Spleen (tissue), 11 donors: ENCODE results near the gene CEP41. TPM values are rescaled to one million over a fixed set of nuclear protein-coding genes. Genes with fewer than 3 reads are reported as not detected.

Experiments used
- DNase-seq: peaks from one replicate; pipeline ENCODE4 v3.0.0-alpha.2; 2020
- H3K27ac ChIP-seq, 8 donors: fragments of 200-600 bp; sonication (generic) in 7 of 8; 1 replicate in 4 of 8; 2 replicates in 4 of 8; pipeline versions ENCODE4 v1.5.0 to v1.8.0; 2016 to 2021; ENCODE audit warnings: inconsistent platforms in 4 of 8, mild to moderate bottlenecking in 4 of 8, moderate library complexity in 1 of 8
- H3K27me3 ChIP-seq, 7 donors: fragments of 200-600 bp; sonication (generic) in 6 of 7; replicated peaks in 1 of 7; 1 replicate in 4 of 7; 2 replicates in 3 of 7; pipeline versions ENCODE4 v1.5.0 to v1.8.0; 2016 to 2021; ENCODE audit warnings: inconsistent platforms in 3 of 7, mild to moderate bottlenecking in 1 of 7
- H3K36me3 ChIP-seq, 6 donors: fragments of 200-600 bp; sonication (generic) in 5 of 6; 1 replicate in 4 of 6; 2 replicates in 2 of 6; pipeline versions ENCODE4 v1.5.0 to v1.8.0; 2016 to 2021; ENCODE audit warnings: inconsistent platforms in 2 of 6
- H3K4me1 ChIP-seq, 6 donors: fragments of 200-600 bp; sonication (generic) in 5 of 6; 1 replicate in 3 of 6; 2 replicates in 3 of 6; pipeline versions ENCODE4 v1.5.0 to v1.8.0; 2016 to 2021; ENCODE audit warnings: inconsistent platforms in 3 of 6
- H3K4me3 ChIP-seq, 8 donors: fragments of 200-600 bp; sonication (generic) in 7 of 8; 1 replicate in 4 of 8; 2 replicates in 4 of 8; pipeline versions ENCODE4 v1.5.0 to v1.8.0; 2016 to 2021; ENCODE audit warnings: inconsistent platforms in 4 of 8, mild to moderate bottlenecking in 4 of 8, moderate library complexity in 2 of 8
- H3K9me3 ChIP-seq, 8 donors: fragments of 200-600 bp; sonication (generic) in 7 of 8; 1 replicate in 4 of 8; 2 replicates in 4 of 8; pipeline versions ENCODE4 v1.5.0 to v1.8.0; 2016 to 2021; ENCODE audit warnings: inconsistent platforms in 4 of 8
- POLR2A ChIP-seq, 3 donors: fragments of 450-650 bp; IDR thresholded peaks; one replicate each; pipeline ENCODE4 v1.5.1; 2017; ENCODE audit warnings: antibody characterized with exemption in 3 of 3, mild to moderate bottlenecking in 1 of 3
- POLR2AphosphoS5 ChIP-seq, 3 donors: sonication (generic); formaldehyde crosslinking; IDR thresholded peaks; one replicate each; pipeline ENCODE4 v1.5.1; 2017; ENCODE audit warnings: antibody characterized with exemption in 3 of 3
- WGBS, 5 donors: extraction: QIAGEN DNeasy Blood & Tissue Kit in 3 of 5; methylation state at CpG; one replicate each; pipeline versions ENCODE4 v1.1.5 to v1.1.7; 2013 to 2018; 5-methylcytosine and 5-hydroxymethylcytosine counted together
- intact Hi-C: fragments of 100-400 bp; cut with DNase I; formaldehyde crosslinking; loops from one replicate; pipeline ENCODE4 v1.15.0; 2023; ENCODE audit warnings: low total_unique reads
- polyA plus RNA-seq, 3 donors: library from polyadenylated mRNA; stranded (reverse); fragments of 200-250 nt; gene quantifications; one replicate each; pipeline ENCODE4 v1.2.1, GENCODE V29; 2013
- total RNA-seq, 7 donors: library from RNA; depleted of rRNA in 3 of 7; stranded (reverse); fragments of >200 nt in 3 of 7; fragmentation: NEBNext Ultra II Directional in 4 of 7; extraction: Animal tissue kit (Norgen Biotek cat#: 25700) in 4 of 7; gene quantifications; one replicate each; pipeline versions ENCODE4 v1.1.0 to v1.2.1, GENCODE V29; 2016 to 2021
- TF ChIP-seq, protein P1 (sequence below), 11 experiments: fragments of 200-600 bp in 7 of 11; fragments of 450-650 bp in 4 of 11; sonication (generic) in 4 of 11; IDR thresholded peaks in 8 of 11; conservative IDR thresholded peaks in 3 of 11; 1 replicate in 7 of 11; 2 replicates in 4 of 11; pipeline versions ENCODE4 v1.4.0 to v1.8.0; 2016 to 2021; ENCODE audit warnings: antibody characterized with exemption in 11 of 11, inconsistent platforms in 4 of 11, mild to moderate bottlenecking in 1 of 11
- donor health status: healthy with polysubstance abuse.
- donor health status: DM: no; HTN: no; CAD: no; lungs with moderate emphysema.
- donor health status: DM: no; HTN: no; CAD: no.
- donor health status: Bipolar disorder and iron deficiency.
- donor health status: healthy.
- donor health status: DM: no; HTN: no; CAD: no.
- donor health status: DM: yes; HTN: yes; CAD: no.

Gene CEP41
- total and polyA plus RNA-seq, 10 donors = 2.3 to 19.3 (median 12.5) TPM

DNA sequence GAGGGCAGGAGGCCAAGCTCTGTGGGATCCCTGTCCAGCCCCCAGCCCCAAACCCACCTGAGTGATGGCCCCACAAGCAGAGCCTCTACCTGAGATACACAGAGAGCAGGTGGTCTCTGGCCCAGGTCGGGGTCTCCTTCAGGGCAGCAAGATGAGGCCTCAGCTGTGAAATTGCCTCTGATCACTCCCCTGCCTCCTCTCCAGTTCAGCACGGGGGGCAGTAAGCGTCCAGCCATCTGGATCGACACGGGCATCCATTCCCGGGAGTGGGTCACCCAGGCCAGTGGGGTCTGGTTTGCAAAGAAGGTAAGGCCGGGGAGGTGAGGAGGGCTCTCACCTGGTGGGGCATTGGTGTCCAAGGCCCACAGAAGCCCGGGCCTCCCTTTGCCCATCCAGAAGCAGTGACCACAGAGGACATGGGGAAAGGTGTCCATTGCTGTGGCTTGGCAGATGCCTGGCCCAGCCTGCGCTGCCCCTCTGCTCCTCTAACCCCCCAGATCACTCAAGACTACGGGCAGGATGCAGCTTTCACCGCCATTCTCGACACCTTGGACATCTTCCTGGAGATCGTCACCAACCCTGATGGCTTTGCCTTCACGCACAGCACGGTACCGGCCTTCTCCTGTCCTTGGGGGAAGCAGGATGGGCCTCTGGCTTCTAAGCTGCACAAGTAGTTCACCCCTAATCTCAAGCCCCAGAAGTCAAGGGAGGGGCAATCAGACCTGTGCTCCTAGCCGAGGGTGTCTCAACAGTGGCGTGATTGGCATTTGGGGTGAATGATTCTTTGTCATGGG lies 57.4 kb downstream of the CEP41 start:
- Histone ChIP-seq H3K27ac (peak overlapping the region in 1 of 8 donors; percentile 81), H3K9me3 (peaks cover 0 to 1% (median 0%) of the 10 kb centered on the region in 8 donors), H3K36me3 (no peaks in the 10 kb centered on the region), H3K27me3 (no peaks in the 10 kb centered on the region), H3K4me3 (no peak overlapping the region), H3K4me1 (peaks cover 0 to 40% (median 16%) of the 10 kb centered on the region in 6 donors)
- WGBS, 5 donors = 86 to 95% (median 87%) methylated on average over 7 to 18 of the region's 18 CpGs
- TF ChIP-seq POLR2AphosphoS5 (IDR thresholded peaks at IDR 0.05) (no peak), POLR2A (IDR thresholded peaks at IDR 0.05) (no peak)
- TF ChIP-seq, protein P1, sequence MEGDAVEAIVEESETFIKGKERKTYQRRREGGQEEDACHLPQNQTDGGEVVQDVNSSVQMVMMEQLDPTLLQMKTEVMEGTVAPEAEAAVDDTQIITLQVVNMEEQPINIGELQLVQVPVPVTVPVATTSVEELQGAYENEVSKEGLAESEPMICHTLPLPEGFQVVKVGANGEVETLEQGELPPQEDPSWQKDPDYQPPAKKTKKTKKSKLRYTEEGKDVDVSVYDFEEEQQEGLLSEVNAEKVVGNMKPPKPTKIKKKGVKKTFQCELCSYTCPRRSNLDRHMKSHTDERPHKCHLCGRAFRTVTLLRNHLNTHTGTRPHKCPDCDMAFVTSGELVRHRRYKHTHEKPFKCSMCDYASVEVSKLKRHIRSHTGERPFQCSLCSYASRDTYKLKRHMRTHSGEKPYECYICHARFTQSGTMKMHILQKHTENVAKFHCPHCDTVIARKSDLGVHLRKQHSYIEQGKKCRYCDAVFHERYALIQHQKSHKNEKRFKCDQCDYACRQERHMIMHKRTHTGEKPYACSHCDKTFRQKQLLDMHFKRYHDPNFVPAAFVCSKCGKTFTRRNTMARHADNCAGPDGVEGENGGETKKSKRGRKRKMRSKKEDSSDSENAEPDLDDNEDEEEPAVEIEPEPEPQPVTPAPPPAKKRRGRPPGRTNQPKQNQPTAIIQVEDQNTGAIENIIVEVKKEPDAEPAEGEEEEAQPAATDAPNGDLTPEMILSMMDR (IDR thresholded peaks at IDR 0.05 in 8 of 11, conservative IDR thresholded peaks at IDR 0.05 in 3 of 11) = no peak
- intact Hi-C loops = no loop called here
- DNase-seq = no peak

DNA sequence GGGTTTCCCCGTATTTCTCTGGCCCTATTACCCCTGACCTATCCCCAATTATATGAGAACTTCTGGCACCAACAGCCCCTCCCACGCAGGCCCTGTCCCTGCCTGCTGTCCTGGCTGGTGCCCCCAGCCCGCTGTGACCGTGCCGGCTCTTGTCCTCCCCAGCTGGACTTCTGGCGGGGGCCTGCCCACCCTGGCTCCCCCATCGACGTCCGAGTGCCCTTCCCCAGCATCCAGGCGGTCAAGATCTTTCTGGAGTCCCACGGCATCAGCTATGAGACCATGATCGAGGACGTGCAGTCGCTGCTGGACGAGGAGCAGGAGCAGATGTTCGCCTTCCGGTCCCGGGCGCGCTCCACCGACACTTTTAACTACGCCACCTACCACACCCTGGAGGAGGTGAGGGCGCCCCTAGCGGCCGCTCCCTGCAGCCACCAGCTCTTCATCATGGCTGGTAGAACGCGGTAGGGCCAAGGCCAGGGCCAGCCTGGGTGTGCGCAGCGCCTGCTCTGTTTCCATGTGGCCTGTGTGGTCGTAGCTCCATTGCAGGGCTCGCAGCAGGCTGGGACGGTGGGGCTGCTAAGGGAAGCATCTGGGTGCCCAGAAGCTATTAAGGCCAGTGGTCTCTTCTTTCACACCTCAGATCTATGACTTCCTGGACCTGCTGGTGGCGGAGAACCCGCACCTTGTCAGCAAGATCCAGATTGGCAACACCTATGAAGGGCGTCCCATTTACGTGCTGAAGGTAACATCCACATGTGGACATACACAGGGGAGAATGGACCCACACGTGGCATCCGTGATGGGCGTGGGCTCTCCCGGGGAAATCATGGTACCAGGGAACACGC lies 59.1 kb downstream of the CEP41 start:
- Histone ChIP-seq H3K36me3 (no peaks in the 10 kb centered on the region), H3K4me1 (peaks cover 0 to 40% (median 16%) of the 10 kb centered on the region in 6 donors), H3K4me3 (no peak overlapping the region), H3K27me3 (no peaks in the 10 kb centered on the region), H3K9me3 (peaks cover 0 to 9% (median 7%) of the 10 kb centered on the region in 8 donors), H3K27ac (no peak overlapping the region)
- intact Hi-C loops = no loop called here
- no peak for DNase-seq
- TF ChIP-seq POLR2AphosphoS5 (IDR thresholded peaks at IDR 0.05) = no peak
- TF ChIP-seq, protein P1 (IDR thresholded peaks at IDR 0.05 in 8 of 11, conservative IDR thresholded peaks at IDR 0.05 in 3 of 11) = no peak
- TF ChIP-seq POLR2A (IDR thresholded peaks at IDR 0.05) = no peak
- 91 to 95% (median 93%) methylated on average over 33 to 41 of the region's 41 CpGs for WGBS, 5 donors

DNA sequence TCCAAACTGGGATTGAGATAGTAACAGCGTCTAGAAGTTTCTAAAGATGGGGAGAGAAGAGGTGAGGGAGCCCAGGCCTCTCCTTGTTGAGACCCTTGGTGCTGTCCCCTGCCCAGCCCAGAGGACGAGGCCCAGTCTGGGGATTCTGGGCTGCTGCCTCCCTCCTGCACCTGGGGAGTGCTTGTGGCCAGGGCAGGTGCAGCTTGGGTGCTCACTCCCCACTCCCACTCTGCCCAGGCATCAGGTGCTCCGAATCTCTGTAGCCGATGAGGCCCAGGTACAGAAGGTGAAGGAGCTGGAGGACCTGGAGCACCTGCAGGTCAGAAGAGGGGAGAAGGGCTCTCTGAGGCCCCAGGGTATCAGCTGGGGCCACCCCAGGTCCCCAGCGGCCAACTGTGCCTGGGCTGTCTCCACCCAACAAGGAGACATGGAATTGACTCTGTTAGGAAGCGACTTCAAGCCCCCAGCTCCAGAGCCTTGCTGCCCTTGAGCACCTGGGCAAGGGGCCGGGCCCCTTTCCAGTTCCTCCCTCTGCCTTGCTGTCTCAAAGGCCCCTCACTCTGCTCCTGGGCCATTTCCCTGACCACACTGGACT lies 59.9 kb downstream of the CEP41 start:
- H3K27ac ChIP-seq = peak overlapping the region in 3 of 8 donors; percentile 41 to 71 (median 60)
- 83 to 97% (median 93%) methylated on average over 6 to 7 of the region's 7 CpGs for WGBS, 5 donors
- no peaks in the 10 kb centered on the region for H3K27me3 ChIP-seq
- DNase-seq = no peak
- no peaks in the 10 kb centered on the region for H3K36me3 ChIP-seq
- peaks cover 0 to 36% (median 16%) of the 10 kb centered on the region in 6 donors for H3K4me1 ChIP-seq
- H3K9me3 ChIP-seq = peaks cover 0 to 16% (median 14%) of the 10 kb centered on the region in 8 donors
- TF ChIP-seq, protein P1 (IDR thresholded peaks at IDR 0.05 in 8 of 11, conservative IDR thresholded peaks at IDR 0.05 in 3 of 11) = no peak
- no peak for TF ChIP-seq POLR2AphosphoS5 (IDR thresholded peaks at IDR 0.05)
- TF ChIP-seq POLR2A (IDR thresholded peaks at IDR 0.05) = no peak
- no peak overlapping the region for H3K4me3 ChIP-seq
- intact Hi-C loops = no loop called here
